K562 (cell line): ENCODE results near the gene SNX1. TPM values are rescaled to one million over a fixed set of nuclear protein-coding genes. Genes with fewer than 3 reads are reported as not detected.

Source experiments
- CBFA2T2 ChIP-seq: fragments of 450-650 bp; conservative IDR thresholded peaks from 2 replicates; pipeline ENCODE4 v1.6.1; 2017; ENCODE audit warnings: mild to moderate bottlenecking
- CCAR2 ChIP-seq: fragments of 200-400 bp; formaldehyde crosslinking; IDR thresholded peaks from 2 replicates; pipeline ENCODE4 v1.6.1; 2017; ENCODE audit warnings: mild to moderate bottlenecking, low read depth, low read length
- CHCHD3 ChIP-seq: fragments of 250-450 bp; sonication (Bioruptor Pico); IDR thresholded peaks from 2 replicates; pipeline ENCODE4 v2.1.2; 2022; ENCODE audit warnings: mild to moderate bottlenecking
- DDX20 ChIP-seq: fragments of 450-650 bp; IDR thresholded peaks from 2 replicates; pipeline ENCODE4 v1.6.1; 2016; ENCODE audit warnings: missing genetic modification characterization, low read depth, mild to moderate bottlenecking, missing compliant biosample characterization, moderate library complexity
- DPF2 ChIP-seq: fragments of 450-650 bp; IDR thresholded peaks from 2 replicates; pipeline ENCODE4 v1.6.1; 2016
- ELF1 ChIP-seq: fragments of 200-800 bp; sonication (Bioruptor generic); IDR thresholded peaks from 2 replicates; pipeline ENCODE4 v1.6.1; 2016; ENCODE audit warnings: missing genetic modification characterization, missing compliant biosample characterization
- HNRNPH1 ChIP-seq: fragments of 200-400 bp; formaldehyde crosslinking; optimal IDR thresholded peaks from 2 replicates; pipeline ENCODE3; 2017; ENCODE audit warnings: low read depth, mild to moderate bottlenecking, low read length, moderate library complexity
- JUND ChIP-seq, 2 experiments: IDR thresholded peaks; 2 replicates in 1 of 2; 3 replicates in 1 of 2; pipeline ENCODE4 v1.6.1; 2011; ENCODE audit warnings: borderline replicate concordance in 2 of 2, low read depth in 2 of 2, low read length in 2 of 2, improper control_type of control experiment in 1 of 2, missing biosample characterization in 1 of 2, missing genetic modification characterization in 1 of 2, missing genetic modification reagents in 1 of 2
- MBD2 ChIP-seq: sonication (generic); IDR thresholded peaks from 2 replicates; pipeline ENCODE4 v1.6.1; 2016; ENCODE audit warnings: low read depth, borderline replicate concordance
- MECOM ChIP-seq: fragments of 250-450 bp; sonication (Bioruptor Pico); IDR thresholded peaks from 2 replicates; pipeline ENCODE4 v1.8.0; 2022; ENCODE audit warnings: inconsistent platforms
- PHTF2 ChIP-seq: fragments of 250-450 bp; sonication (Bioruptor Pico); IDR thresholded peaks from 2 replicates; pipeline ENCODE4 v1.5.0; 2021; ENCODE audit warnings: mild to moderate bottlenecking
- RBM17 ChIP-seq: fragments of 200-400 bp; formaldehyde crosslinking; IDR thresholded peaks from 2 replicates; pipeline ENCODE4 v1.6.1; 2017; ENCODE audit warnings: low read depth, mild to moderate bottlenecking, low read length, borderline replicate concordance
- TEAD4 ChIP-seq, 2 experiments: sonication (generic) in 1 of 2; formaldehyde crosslinking in 1 of 2; IDR thresholded peaks; 2 replicates each; pipeline versions ENCODE4 v1.6.1 to v1.8.0; 2012 to 2022; ENCODE audit warnings: borderline replicate concordance in 1 of 2, inconsistent platforms in 1 of 2, low read length in 1 of 2, mild to moderate bottlenecking in 1 of 2, missing genetic modification reagents in 1 of 2
- ZEB2 ChIP-seq: fragments of 450-650 bp; IDR thresholded peaks from 2 replicates; pipeline ENCODE4 v1.6.1; 2016
- polyA plus RNA-seq, 8 experiments: library from polyadenylated mRNA; depleted of rRNA in 4 of 8; stranded (reverse) in 5 of 8; unstranded in 3 of 8; fragments of >200 nt; fragmentation: Nextera tagmentation in 2 of 8; fragmentation: Illumina TruSeq in 1 of 8; extraction: Ambion mirVana in 2 of 8; extraction: Trizol in 1 of 8; gene quantifications; 2 replicates each; pipeline versions ENCODE4 v1.2.1 to v1.2.3, GENCODE V29; 2011 to 2014; ENCODE audit warnings: inconsistent platforms in 1 of 8, missing spikeins in 1 of 8
- total RNA-seq, 7 experiments: library from RNA; depleted of rRNA in 6 of 7; stranded (reverse); fragments of >200 nt in 6 of 7; fragmentation: Illumina TruSeq in 2 of 7; extraction: Trizol in 2 of 7; gene quantifications; 2 replicates each; pipeline versions ENCODE4 v1.2.1 to v1.2.3, GENCODE V29; 2011 to 2021; ENCODE audit warnings: low replicate concordance in 1 of 7
- TF ChIP-seq, protein P1 (sequence below): fragments of 250-450 bp; sonication (Bioruptor Pico); IDR thresholded peaks from 2 replicates; pipeline ENCODE4 v1.4.0; 2020; ENCODE audit warnings: mild to moderate bottlenecking, moderate library complexity, borderline replicate concordance
- TF ChIP-seq, protein P2 (sequence below): sonication (generic); formaldehyde crosslinking; IDR thresholded peaks from 2 replicates; pipeline ENCODE4 v1.9.0; 2022; ENCODE audit warnings: mild to moderate bottlenecking, missing genetic modification reagents
- TF ChIP-seq, protein P3 (sequence below): fragments of 450-650 bp; formaldehyde crosslinking; IDR thresholded peaks from 2 replicates; pipeline ENCODE4 v1.4.0; 2022; ENCODE audit warnings: missing genetic modification characterization
- TF ChIP-seq, protein P4 (sequence below): fragments of 250-450 bp; sonication (Bioruptor Pico); IDR thresholded peaks from 2 replicates; pipeline ENCODE4 v1.5.0; 2021
- TF ChIP-seq, protein P5 (sequence below): fragments of 450-650 bp; IDR thresholded peaks from 2 replicates; pipeline ENCODE4 v1.6.1; 2016; ENCODE audit warnings: missing biosample characterization, missing genetic modification characterization

The SNX1 gene
- total and polyA plus RNA-seq, 9 of the 15 experiments (the other 6 are each of a cell fraction or from before 2014, with no cell fraction given): 11.0 to 105 (median 59.9) TPM

DNA sequence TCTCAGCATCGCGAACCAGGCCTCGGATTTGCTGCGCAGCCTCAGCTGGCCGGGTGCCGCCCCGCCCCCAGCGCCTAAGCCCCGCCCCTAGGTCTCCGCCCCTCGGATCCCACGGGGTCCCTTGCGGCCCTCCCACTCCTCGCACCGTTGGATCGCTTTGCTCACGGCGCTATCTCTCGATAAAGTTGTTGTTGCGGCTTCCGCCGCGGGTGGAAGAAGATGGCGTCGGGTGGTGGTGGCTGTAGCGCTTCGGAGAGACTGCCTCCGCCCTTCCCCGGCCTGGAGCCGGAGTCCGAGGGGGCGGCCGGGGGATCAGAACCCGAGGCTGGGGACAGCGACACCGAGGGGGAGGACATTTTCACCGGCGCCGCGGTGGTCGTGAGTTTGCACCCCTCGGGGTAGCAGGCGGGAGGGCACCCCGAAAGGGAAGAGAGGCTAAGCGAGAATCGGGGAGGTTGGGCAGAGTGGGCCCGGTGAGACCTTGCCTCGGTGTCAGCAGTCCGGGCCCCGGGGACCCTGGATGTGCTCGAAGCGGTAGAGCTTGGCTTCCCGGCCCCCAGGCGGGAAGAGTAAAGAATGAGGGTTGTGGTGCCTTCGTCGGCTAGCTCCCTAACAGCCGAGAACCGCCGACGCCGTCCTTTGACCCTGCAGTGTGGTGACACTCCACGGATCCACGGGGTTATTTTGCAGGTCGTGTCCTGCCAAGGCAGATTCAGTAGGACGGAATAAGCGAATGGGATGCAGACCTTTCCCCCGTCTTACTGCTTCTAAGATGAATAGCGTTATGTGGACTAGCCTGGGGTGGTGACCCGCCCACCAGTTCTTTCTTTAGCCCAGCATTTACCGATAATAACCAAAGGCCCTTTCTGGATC, at the start of gene SNX1 (continued):
- TF ChIP-seq, protein P1, sequence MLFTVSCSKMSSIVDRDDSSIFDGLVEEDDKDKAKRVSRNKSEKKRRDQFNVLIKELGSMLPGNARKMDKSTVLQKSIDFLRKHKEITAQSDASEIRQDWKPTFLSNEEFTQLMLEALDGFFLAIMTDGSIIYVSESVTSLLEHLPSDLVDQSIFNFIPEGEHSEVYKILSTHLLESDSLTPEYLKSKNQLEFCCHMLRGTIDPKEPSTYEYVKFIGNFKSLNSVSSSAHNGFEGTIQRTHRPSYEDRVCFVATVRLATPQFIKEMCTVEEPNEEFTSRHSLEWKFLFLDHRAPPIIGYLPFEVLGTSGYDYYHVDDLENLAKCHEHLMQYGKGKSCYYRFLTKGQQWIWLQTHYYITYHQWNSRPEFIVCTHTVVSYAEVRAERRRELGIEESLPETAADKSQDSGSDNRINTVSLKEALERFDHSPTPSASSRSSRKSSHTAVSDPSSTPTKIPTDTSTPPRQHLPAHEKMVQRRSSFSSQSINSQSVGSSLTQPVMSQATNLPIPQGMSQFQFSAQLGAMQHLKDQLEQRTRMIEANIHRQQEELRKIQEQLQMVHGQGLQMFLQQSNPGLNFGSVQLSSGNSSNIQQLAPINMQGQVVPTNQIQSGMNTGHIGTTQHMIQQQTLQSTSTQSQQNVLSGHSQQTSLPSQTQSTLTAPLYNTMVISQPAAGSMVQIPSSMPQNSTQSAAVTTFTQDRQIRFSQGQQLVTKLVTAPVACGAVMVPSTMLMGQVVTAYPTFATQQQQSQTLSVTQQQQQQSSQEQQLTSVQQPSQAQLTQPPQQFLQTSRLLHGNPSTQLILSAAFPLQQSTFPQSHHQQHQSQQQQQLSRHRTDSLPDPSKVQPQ (CRISPR knock-in tag): no peak
- peak; percentile 72 for TF ChIP-seq JUND (IDR thresholded peaks at IDR 0.05; ENCODE audit: borderline replicate concordance, low read depth, low read length)
- no peak; the same call in 2 of the 3 replicates for TF ChIP-seq JUND (tag; IDR thresholded peaks at IDR 0.05; ENCODE audit: borderline replicate concordance, low read depth, low read length)
- no peak for TF ChIP-seq MECOM (CRISPR knock-in tag)
- peak; percentile 56 for TF ChIP-seq TEAD4 (IDR thresholded peaks at IDR 0.05; ENCODE audit: low read length)
- TF ChIP-seq TEAD4 (CRISPR knock-in tag; IDR thresholded peaks at IDR 0.05; ENCODE audit: borderline replicate concordance): no peak
- TF ChIP-seq, protein P2, sequence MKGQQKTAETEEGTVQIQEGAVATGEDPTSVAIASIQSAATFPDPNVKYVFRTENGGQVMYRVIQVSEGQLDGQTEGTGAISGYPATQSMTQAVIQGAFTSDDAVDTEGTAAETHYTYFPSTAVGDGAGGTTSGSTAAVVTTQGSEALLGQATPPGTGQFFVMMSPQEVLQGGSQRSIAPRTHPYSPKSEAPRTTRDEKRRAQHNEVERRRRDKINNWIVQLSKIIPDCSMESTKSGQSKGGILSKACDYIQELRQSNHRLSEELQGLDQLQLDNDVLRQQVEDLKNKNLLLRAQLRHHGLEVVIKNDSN: peak; percentile 66
- TF ChIP-seq ELF1: no peak
- no peak for TF ChIP-seq PHTF2 (CRISPR knock-in tag)
- no peak; the same call in 1 of the 2 replicates for TF ChIP-seq CBFA2T2
- TF ChIP-seq, protein P3, sequence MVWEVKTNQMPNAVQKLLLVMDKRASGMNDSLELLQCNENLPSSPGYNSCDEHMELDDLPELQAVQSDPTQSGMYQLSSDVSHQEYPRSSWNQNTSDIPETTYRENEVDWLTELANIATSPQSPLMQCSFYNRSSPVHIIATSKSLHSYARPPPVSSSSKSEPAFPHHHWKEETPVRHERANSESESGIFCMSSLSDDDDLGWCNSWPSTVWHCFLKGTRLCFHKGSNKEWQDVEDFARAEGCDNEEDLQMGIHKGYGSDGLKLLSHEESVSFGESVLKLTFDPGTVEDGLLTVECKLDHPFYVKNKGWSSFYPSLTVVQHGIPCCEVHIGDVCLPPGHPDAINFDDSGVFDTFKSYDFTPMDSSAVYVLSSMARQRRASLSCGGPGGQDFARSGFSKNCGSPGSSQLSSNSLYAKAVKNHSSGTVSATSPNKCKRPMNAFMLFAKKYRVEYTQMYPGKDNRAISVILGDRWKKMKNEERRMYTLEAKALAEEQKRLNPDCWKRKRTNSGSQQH (CRISPR knock-in tag): peak; percentile 80; the same call in 1 of the 2 replicates
- TF ChIP-seq DDX20 (tag): no peak
- no peak for TF ChIP-seq CHCHD3 (CRISPR knock-in tag)
- TF ChIP-seq DPF2: no peak; the same call in 1 of the 2 replicates
- TF ChIP-seq CCAR2: no peak
- TF ChIP-seq HNRNPH1: no peak
- TF ChIP-seq ZEB2: no peak
- no peak for TF ChIP-seq RBM17
- TF ChIP-seq, protein P4, sequence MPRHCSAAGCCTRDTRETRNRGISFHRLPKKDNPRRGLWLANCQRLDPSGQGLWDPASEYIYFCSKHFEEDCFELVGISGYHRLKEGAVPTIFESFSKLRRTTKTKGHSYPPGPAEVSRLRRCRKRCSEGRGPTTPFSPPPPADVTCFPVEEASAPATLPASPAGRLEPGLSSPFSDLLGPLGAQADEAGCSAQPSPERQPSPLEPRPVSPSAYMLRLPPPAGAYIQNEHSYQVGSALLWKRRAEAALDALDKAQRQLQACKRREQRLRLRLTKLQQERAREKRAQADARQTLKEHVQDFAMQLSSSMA: no peak
- peak; percentile 80 for TF ChIP-seq MBD2
- TF ChIP-seq, protein P5, sequence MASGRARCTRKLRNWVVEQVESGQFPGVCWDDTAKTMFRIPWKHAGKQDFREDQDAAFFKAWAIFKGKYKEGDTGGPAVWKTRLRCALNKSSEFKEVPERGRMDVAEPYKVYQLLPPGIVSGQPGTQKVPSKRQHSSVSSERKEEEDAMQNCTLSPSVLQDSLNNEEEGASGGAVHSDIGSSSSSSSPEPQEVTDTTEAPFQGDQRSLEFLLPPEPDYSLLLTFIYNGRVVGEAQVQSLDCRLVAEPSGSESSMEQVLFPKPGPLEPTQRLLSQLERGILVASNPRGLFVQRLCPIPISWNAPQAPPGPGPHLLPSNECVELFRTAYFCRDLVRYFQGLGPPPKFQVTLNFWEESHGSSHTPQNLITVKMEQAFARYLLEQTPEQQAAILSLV: no peak
